OCI-LY7 (cell line): ENCODE data around the gene TMEM255B.

Experiments
- EZH2phosphoT487 ChIP-seq: fragments of 200-600 bp; sonication (generic); IDR thresholded peaks from 2 replicates; pipeline ENCODE4 v1.6.1; 2018; ENCODE audit warnings: low read depth, borderline replicate concordance, mild to moderate bottlenecking, mixed run types, antibody characterized with exemption, low read length, moderate library complexity, mixed read lengths
- TF ChIP-seq, protein P1 (sequence below): fragments of 200-600 bp; sonication (generic); conservative IDR thresholded peaks from 2 replicates; pipeline ENCODE4 v1.5.1; 2014; ENCODE audit warnings: mild to moderate bottlenecking, antibody characterized with exemption, low read length, moderate library complexity, mixed read lengths

DNA sequence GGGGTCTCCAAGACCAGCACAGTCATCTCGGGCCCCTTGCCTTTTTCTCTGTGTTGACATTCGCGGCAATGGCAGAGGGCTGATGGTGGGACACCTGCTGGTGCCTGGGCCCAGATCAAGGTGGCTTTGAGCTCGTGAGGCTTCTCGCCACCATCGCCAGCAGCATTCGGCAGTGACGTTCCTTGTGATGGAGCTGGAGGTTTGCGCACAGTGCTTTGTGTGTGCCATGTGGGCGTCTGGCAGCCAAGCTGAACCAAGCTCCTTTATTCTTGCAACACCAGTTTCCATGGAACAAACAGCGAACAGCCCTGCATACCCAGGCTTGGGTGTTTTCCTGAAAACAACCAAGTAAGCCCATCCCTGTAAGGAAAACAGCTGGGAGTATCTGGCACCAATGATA is 9.1 kb upstream of the TMEM255B start:
- no peak for TF ChIP-seq EZH2phosphoT487
- TF ChIP-seq, protein P1, sequence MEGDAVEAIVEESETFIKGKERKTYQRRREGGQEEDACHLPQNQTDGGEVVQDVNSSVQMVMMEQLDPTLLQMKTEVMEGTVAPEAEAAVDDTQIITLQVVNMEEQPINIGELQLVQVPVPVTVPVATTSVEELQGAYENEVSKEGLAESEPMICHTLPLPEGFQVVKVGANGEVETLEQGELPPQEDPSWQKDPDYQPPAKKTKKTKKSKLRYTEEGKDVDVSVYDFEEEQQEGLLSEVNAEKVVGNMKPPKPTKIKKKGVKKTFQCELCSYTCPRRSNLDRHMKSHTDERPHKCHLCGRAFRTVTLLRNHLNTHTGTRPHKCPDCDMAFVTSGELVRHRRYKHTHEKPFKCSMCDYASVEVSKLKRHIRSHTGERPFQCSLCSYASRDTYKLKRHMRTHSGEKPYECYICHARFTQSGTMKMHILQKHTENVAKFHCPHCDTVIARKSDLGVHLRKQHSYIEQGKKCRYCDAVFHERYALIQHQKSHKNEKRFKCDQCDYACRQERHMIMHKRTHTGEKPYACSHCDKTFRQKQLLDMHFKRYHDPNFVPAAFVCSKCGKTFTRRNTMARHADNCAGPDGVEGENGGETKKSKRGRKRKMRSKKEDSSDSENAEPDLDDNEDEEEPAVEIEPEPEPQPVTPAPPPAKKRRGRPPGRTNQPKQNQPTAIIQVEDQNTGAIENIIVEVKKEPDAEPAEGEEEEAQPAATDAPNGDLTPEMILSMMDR = no peak
